HFFc6 (cell line): ENCODE data around the gene CDK17. TPM values are rescaled to one million over a fixed set of nuclear protein-coding genes. Genes with fewer than 3 reads are reported as not detected.

Experiments used
- DNase-seq: peaks from one replicate; pipeline ENCODE4 v3.0.0-alpha.2; 2018
- H3K27ac Mint-ChIP-seq: 2 replicates; pipeline ENCODE4 v1.8.0; 2020; ENCODE audit warnings: mild to moderate bottlenecking, mixed read lengths
- H3K27me3 Mint-ChIP-seq: 2 replicates; pipeline ENCODE4 v1.8.0; 2021; ENCODE audit warnings: mild to moderate bottlenecking, moderate library complexity, mixed read lengths; ENCODE audit not compliant: insufficient read depth
- H3K36me3 Mint-ChIP-seq: 2 replicates; pipeline ENCODE4 v1.8.0; 2021; ENCODE audit warnings: low read depth, mixed read lengths
- H3K4me1 Mint-ChIP-seq: 2 replicates; pipeline ENCODE4 v1.8.0; 2020; ENCODE audit warnings: low read depth, mixed read lengths
- H3K4me3 Mint-ChIP-seq: 2 replicates; pipeline ENCODE4 v1.8.0; 2020; ENCODE audit warnings: mild to moderate bottlenecking, moderate library complexity, mixed read lengths
- H3K9me3 Mint-ChIP-seq: 2 replicates; pipeline ENCODE4 v1.8.0; 2020; ENCODE audit warnings: mild to moderate bottlenecking, mixed read lengths
- total RNA-seq, 6 experiments: library from RNA; stranded (reverse); fragmentation: NEBNext Ultra II Directional; extraction: Animal tissue kit (Norgen Biotek cat#: 25700); gene quantifications; 2 replicates in 1 of 6; 3 replicates in 5 of 6; pipeline ENCODE4 v1.2.3, GENCODE V29; 2021
- TF ChIP-seq, protein P1 (sequence below): fragments of 200-600 bp; sonication (generic); IDR thresholded peaks from 2 replicates; pipeline ENCODE4 v1.5.0; 2021; ENCODE audit warnings: antibody characterized with exemption, mild to moderate bottlenecking

Gene CDK17
- total RNA-seq, 6 experiments from 2014 or later = 24.6 to 28.8 (median 26.5) TPM

GRCh38 chr12:96329018-96329417 is 71.2 kb downstream of the CDK17 start:
- DNase-seq = no peak
- TF ChIP-seq, protein P1, sequence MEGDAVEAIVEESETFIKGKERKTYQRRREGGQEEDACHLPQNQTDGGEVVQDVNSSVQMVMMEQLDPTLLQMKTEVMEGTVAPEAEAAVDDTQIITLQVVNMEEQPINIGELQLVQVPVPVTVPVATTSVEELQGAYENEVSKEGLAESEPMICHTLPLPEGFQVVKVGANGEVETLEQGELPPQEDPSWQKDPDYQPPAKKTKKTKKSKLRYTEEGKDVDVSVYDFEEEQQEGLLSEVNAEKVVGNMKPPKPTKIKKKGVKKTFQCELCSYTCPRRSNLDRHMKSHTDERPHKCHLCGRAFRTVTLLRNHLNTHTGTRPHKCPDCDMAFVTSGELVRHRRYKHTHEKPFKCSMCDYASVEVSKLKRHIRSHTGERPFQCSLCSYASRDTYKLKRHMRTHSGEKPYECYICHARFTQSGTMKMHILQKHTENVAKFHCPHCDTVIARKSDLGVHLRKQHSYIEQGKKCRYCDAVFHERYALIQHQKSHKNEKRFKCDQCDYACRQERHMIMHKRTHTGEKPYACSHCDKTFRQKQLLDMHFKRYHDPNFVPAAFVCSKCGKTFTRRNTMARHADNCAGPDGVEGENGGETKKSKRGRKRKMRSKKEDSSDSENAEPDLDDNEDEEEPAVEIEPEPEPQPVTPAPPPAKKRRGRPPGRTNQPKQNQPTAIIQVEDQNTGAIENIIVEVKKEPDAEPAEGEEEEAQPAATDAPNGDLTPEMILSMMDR = no peak
- Mint-ChIP-seq H3K4me3 (no peak overlapping the region), H3K27ac (no peak overlapping the region), H3K9me3 (no peaks in the 10 kb centered on the region), H3K4me1 (peaks cover 7% of the 10 kb centered on the region; the same call in 1 of the 2 replicates), H3K27me3 (peaks cover 1% of the 10 kb centered on the region; the same call in 1 of the 2 replicates), H3K36me3 (0 out of 2 replicates have a peak, but pooled peaks cover 12% of the 10 kb centered on the region)

DNA sequence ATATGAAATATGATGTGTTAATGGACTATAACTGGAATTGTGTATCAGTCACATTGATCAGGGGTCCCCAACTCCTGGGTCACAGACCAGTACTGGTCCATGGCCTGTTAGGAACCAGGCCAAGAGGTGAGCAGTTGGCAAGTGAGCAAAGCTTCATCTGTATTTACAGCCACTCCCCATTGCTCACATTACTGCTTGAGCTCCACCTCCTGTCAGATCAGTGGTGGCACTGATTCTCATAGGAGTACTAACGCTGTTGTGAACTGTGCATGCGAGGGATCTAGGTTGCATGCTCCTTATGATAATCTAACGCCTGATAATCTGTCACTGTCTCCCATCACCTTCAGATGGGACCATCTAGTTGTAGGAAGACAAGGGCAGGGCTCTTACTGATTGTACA is 72.3 kb downstream of the CDK17 start:
- Mint-ChIP-seq H3K4me3 (no peak overlapping the region), H3K36me3 (peaks cover 19% of the 10 kb centered on the region), H3K4me1 (peaks cover 7% of the 10 kb centered on the region; the same call in 1 of the 2 replicates), H3K27ac (no peak overlapping the region), H3K9me3 (no peaks in the 10 kb centered on the region), H3K27me3 (peaks cover 1% of the 10 kb centered on the region; the same call in 1 of the 2 replicates)
- TF ChIP-seq, protein P1 = no peak
- DNase-seq = no peak

DNA sequence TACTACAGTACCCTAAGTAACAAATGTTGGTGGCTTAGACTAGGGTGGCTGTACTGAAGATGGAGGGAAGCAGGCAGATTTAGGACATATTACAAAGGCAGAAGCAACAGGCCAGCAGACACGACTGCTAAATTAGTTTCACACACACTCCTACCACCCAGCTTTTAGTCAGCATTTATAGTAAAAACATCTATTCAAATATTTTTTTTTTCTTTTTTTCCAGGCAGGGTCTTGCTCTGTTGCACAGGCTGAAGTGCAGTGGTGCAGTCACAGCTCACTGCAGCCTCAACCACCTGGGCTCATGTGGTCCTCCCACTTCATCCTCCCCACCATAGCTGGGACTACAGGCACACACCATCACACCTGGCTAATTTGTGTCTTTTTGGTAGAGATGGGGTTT is 72.9 kb downstream of the CDK17 start:
- no peaks in the 10 kb centered on the region for H3K9me3 Mint-ChIP-seq
- H3K4me1 Mint-ChIP-seq = peaks cover 7% of the 10 kb centered on the region; the same call in 1 of the 2 replicates
- TF ChIP-seq, protein P1 = no peak
- peaks cover 1% of the 10 kb centered on the region; the same call in 1 of the 2 replicates for H3K27me3 Mint-ChIP-seq
- no peak overlapping the region for H3K4me3 Mint-ChIP-seq
- H3K27ac Mint-ChIP-seq = peak overlapping the region; percentile 3; the same call in 1 of the 2 replicates
- peaks cover 25% of the 10 kb centered on the region for H3K36me3 Mint-ChIP-seq
- DNase-seq = no peak

DNA sequence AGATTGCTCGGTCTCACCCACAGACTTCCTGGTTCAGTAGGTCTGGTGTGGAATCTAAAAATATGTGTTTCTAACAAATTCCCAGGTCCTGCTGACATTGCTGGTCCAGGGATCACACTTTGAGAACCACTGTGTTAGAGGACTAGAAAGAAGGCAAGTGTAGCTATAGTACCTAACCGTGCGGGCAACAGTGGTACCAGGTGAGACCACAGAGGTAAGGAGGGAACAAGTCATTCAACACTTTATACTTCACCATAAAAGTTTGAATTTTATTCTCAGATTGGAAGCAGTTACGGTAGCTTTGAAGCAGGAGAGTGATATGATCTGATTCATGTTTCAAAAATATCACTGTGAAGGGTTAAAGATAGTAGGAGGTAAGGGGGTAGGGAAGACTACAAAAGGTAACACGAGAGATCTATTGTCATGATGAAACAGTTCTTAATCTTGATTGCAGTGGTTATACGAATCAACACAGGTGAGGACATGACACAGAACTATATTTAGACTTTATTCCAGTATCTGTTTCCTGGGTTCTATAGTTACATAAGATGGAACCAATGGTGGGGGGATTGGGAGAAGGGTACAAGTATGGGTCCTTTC is 73.5 kb downstream of the CDK17 start:
- H3K27ac Mint-ChIP-seq = no peak overlapping the region
- H3K4me1 Mint-ChIP-seq = peaks cover 7% of the 10 kb centered on the region; the same call in 1 of the 2 replicates
- H3K9me3 Mint-ChIP-seq = peaks cover 3% of the 10 kb centered on the region; the same call in 1 of the 2 replicates
- H3K4me3 Mint-ChIP-seq = no peak overlapping the region
- H3K36me3 Mint-ChIP-seq = peaks cover 31% of the 10 kb centered on the region
- no peak for DNase-seq
- H3K27me3 Mint-ChIP-seq = peaks cover 1% of the 10 kb centered on the region; the same call in 1 of the 2 replicates
- TF ChIP-seq, protein P1 = no peak

- Mint-ChIP-seq H3K4me3 (no peak overlapping the region), H3K27me3 (peaks cover 1% of the 10 kb centered on the region; the same call in 1 of the 2 replicates), H3K4me1 (peaks cover 7% of the 10 kb centered on the region; the same call in 1 of the 2 replicates), H3K27ac (no peak overlapping the region), H3K36me3 (peaks cover 27% of the 10 kb centered on the region), H3K9me3 (peaks cover 3% of the 10 kb centered on the region; the same call in 1 of the 2 replicates)
- DNase-seq = no peak
- TF ChIP-seq, protein P1 = no peak
Observed at GRCh38 chr12:96323906-96324305, 76.3 kb downstream of the CDK17 start.
